HTR-8/SVneo (cell line): ENCODE data around the gene ITPKC.

Experiments
- DNase-seq: peaks from one replicate; pipeline ENCODE4 v3.0.0; 2011; ENCODE audit warnings: low spot score, mixed read lengths; ENCODE audit not compliant: insufficient read length
- FAIRE-seq: peaks from 2 replicates; lab custom pipeline; 2011; peaks lifted over from hg19 to GRCh38; lab: Jason Lieb, UNC

ITPKC gene

GRCh38 chr19:40689339-40690049 is 27.4 kb upstream of the ITPKC start:
- no peak for FAIRE-seq
- DNase-seq: no peak

GRCh38 chr19:40690050-40690692 is 26.7 kb upstream of the ITPKC start, which contains the start of gene NUMBL:
Gene NUMBL (minus strand): TSS chr19:40690651. CDS start chr19:40690483, 168 bp downstream.
- FAIRE-seq (no peak), DNase-seq (no peak)

GRCh38 chr19:40690693-40691420 is 26.1 kb upstream of the ITPKC start:
- peak; percentile 96 for FAIRE-seq
- DNase-seq: peak; percentile 97

GRCh38 chr19:40691421-40692211 is 25.3 kb upstream of the ITPKC start:
- no peak for DNase-seq
- FAIRE-seq: no peak

GRCh38 chr19:40692212-40692551 is 24.7 kb upstream of the ITPKC start:
- no peak for FAIRE-seq
- no peak for DNase-seq

GRCh38 chr19:40693150-40693788 is 23.6 kb upstream of the ITPKC start:
- FAIRE-seq (no peak), DNase-seq (no peak)

- DNase-seq (no peak), FAIRE-seq (no peak)
Observed at GRCh38 chr19:40693896-40694295, 23.0 kb upstream of the ITPKC start.

DNA sequence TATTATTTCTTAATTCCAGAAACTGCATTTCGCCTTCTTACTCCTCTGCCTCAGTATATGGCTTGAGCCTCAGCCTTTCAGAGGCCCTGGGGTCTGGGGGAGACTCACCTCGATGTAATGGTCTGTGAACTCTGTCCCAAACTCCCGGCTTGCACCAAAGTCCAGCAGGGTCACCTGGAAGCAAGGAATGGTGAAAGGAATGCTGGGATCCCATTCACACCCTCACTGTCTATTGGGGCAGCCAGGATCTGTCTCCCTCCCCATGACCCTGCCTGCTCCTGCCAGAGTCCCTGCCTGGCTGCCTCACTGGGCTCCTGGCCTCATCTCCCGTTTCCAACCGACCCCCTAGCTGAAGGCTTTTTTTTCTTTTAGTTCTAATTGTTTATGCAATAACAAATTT is 21.0 kb upstream of the ITPKC start:
- no peak for DNase-seq
- no peak for FAIRE-seq

- DNase-seq (no peak), FAIRE-seq (no peak)
Observed at GRCh38 chr19:40697007-40697406, 19.9 kb upstream of the ITPKC start.

- FAIRE-seq: no peak
- no peak for DNase-seq
Observed at GRCh38 chr19:40700083-40700482, 16.8 kb upstream of the ITPKC start.

GRCh38 chr19:40701758-40702157 is 15.2 kb upstream of the ITPKC start:
- no peak for DNase-seq
- no peak for FAIRE-seq

DNA sequence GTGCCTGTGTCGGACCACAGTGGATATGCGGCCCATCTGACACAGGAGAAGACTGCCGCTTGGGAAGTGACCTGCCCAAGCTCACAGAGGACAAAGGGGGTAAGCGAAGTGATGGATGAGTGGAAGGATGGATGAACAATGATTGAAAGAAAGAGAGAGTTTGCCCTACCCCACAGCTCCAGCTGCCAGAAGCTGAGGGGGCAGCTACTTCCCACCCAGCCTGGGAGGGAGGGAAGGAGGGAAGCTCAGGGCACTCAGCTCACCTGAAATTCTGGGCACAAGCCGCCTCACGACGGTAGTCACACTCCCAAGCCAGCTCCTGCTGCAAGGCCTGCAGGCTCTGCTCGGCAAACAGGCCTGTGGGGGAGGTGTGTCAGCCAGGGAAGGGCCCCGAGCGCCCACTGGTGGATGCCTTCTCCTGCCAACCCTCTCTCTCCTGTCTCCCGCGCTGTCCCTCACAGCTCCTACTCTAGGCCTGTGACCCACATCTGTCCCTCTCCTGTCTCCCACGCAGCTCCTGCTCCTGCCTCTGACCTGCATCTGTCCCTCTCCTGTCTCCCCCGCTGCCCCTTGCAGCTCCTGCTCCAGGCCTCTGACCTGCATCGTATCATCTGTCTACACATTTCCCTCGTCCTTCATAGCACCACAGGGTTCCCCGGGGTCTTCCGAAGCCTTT is 14.4 kb upstream of the ITPKC start:
- no peak for FAIRE-seq
- no peak for DNase-seq

DNA sequence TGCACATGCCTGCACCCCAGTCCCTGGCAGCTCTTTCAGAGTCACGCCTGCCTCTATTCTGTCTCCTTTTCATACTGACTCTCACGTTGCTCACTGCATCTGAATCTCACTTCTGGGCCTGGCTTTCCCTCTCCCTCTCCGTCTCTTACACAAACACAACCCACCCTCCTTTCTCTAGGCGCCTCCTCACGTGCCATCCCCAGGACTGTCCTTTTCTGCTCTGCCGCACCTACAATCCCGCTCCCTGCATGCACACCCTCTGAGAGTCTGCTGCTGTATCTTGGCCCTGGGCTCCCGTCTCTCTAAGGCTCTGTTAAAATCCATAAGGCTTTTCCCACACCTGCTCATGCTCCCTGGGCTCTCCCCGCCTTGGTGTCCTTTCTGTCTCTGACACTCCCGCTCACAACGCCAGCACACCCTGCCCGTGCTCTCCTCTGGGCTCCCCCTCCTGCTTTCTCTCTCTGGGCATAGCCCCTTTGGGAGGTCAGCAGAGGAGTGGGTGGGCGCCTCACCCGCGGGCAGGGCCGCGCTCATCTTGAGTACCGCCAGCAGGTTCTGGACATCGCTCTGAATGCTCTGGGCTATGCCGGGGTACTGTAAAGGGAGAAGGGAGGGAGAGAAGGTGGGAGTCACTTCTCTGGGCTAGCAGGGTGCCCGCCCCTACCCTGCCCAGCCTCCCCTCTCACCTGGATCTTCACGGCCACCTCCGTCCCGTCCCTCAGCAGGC is 13.7 kb upstream of the ITPKC start:
- FAIRE-seq (no peak), DNase-seq (no peak)

- no peak for FAIRE-seq
Observed at GRCh38 chr19:40704491-40705361, 12.2 kb upstream of the ITPKC start.

DNA sequence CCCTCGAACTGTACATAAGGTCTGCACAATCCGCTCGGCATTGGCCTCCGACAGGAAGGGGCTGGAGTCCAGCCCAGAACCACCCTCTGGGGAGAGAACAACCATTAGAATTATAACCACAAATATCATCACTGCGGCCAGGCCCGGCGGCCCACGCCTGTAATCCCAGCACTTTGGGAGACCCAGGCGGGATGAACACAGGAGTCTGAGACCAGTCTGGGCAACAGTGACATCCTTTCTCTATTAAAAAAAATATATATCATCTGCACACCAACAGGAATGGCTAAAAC is 11.6 kb upstream of the ITPKC start:
- DNase-seq: no peak
- FAIRE-seq: no peak

More at GRCh38 chr19:40704491-40705361, 12.2 kb upstream of the ITPKC start:
- DNase-seq: no peak

- no peak for FAIRE-seq
Observed at GRCh38 chr19:40705950-40706619, 10.8 kb upstream of the ITPKC start.

DNA sequence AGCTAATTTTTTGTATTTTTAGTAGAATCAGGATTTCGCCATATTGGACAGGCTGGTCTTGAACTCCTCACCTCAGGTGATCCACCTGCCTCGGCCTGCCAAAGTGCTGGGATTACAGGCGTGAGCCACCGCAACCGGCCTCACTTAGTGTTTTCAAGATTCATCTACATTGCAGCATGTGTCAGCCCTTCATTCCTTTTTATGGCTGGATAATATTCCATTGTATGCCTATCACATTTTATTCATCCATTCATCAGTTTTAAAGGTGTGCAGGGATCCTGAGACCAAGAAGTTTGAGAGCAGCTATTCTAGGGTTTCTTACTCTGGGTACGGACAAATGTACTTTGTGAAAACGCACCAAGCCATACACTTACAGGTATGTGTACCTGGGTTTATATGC is 9.3 kb upstream of the ITPKC start:
- no peak for FAIRE-seq
- DNase-seq: no peak

More at GRCh38 chr19:40705950-40706619, 10.8 kb upstream of the ITPKC start:
- DNase-seq: no peak

- no peak for DNase-seq
- FAIRE-seq: no peak
Observed at GRCh38 chr19:40709817-40710216, 7.1 kb upstream of the ITPKC start.
